H1 (cell line): Measurements from ENCODE around the gene TIMP4. TPM values are rescaled to one million over a fixed set of nuclear protein-coding genes. Genes with fewer than 3 reads are reported as not detected.

ENCODE experiments used
- CHD2 ChIP-seq: IDR thresholded peaks from 2 replicates; pipeline ENCODE4 v1.6.1; 2012; ENCODE audit warnings: low read length, improper control_type of control experiment
- HDAC2 ChIP-seq, 2 experiments: fragments of 300-600 bp in 1 of 2; sonication (generic) in 1 of 2; IDR thresholded peaks; 2 replicates each; pipeline ENCODE4 v1.6.1; 2011 to 2012; ENCODE audit warnings: low read depth in 2 of 2, low read length in 2 of 2, mild to moderate bottlenecking in 2 of 2, moderate library complexity in 2 of 2, borderline replicate concordance in 1 of 2, inconsistent platforms in 1 of 2
- KDM4A ChIP-seq: IDR thresholded peaks from one replicate; pipeline ENCODE4 v1.7.1; 2012; ENCODE audit warnings: low read depth, mild to moderate bottlenecking, moderate library complexity, low read length, inconsistent platforms; ENCODE audit not compliant: severe bottlenecking
- POLR2A ChIP-seq, 2 experiments: IDR thresholded peaks; 1 replicate in 1 of 2; 2 replicates in 1 of 2; pipeline ENCODE4 v1.6.1; 2011; ENCODE audit warnings: low read depth in 2 of 2, low read length in 2 of 2, mild to moderate bottlenecking in 2 of 2; ENCODE audit errors: control extremely low read depth in 1 of 2
- SIX5 ChIP-seq: IDR thresholded peaks from 2 replicates; pipeline ENCODE4 v1.6.1; 2011; ENCODE audit warnings: mild to moderate bottlenecking, low read depth, low read length
- USF2 ChIP-seq: IDR thresholded peaks from 2 replicates; pipeline ENCODE4 v1.6.1; 2011; ENCODE audit warnings: low read length, improper control_type of control experiment
- ZNF274 ChIP-seq: IDR thresholded peaks from 2 replicates; pipeline ENCODE4 v1.7.0; 2012; ENCODE audit warnings: low read length, borderline replicate concordance; ENCODE audit errors: extremely low read depth
- polyA plus RNA-seq, 7 experiments: library from polyadenylated mRNA; depleted of rRNA in 3 of 7; stranded (reverse) in 5 of 7; unstranded in 2 of 7; fragments of >200 nt in 5 of 7; fragments of 200-250 nt in 2 of 7; gene quantifications; 1 replicate in 5 of 7; 2 replicates in 1 of 7; 4 replicates in 1 of 7; pipeline versions ENCODE4 v1.2.1 to v1.2.3, GENCODE V29; 2011 to 2013; ENCODE audit warnings: missing spikeins in 2 of 7, mixed read lengths in 2 of 7
- total RNA-seq: library from RNA; stranded (reverse); fragmentation: NEBNext Ultra II Directional; extraction: Animal tissue kit (Norgen Biotek cat#: 25700); gene quantifications from 2 replicates; pipeline ENCODE4 v1.2.1, GENCODE V29; 2021
- TF ChIP-seq, protein P1 (sequence below): fragments of 300-600 bp; sonication (generic); IDR thresholded peaks from 2 replicates; pipeline ENCODE4 v1.7.1; 2012; ENCODE audit warnings: low read length, moderate library complexity, mild to moderate bottlenecking, inconsistent platforms; ENCODE audit not compliant: insufficient replicate concordance

The TIMP4 gene
- total and polyA plus RNA-seq, 2 of the 8 experiments (the other 6 are each of a cell fraction or from before 2014, with no cell fraction given) = 5.1 to 8.7 TPM

GRCh38 chr3:12201813-12202212, 43.1 kb upstream of the TIMP4 start (continued):
- TF ChIP-seq, protein P1, sequence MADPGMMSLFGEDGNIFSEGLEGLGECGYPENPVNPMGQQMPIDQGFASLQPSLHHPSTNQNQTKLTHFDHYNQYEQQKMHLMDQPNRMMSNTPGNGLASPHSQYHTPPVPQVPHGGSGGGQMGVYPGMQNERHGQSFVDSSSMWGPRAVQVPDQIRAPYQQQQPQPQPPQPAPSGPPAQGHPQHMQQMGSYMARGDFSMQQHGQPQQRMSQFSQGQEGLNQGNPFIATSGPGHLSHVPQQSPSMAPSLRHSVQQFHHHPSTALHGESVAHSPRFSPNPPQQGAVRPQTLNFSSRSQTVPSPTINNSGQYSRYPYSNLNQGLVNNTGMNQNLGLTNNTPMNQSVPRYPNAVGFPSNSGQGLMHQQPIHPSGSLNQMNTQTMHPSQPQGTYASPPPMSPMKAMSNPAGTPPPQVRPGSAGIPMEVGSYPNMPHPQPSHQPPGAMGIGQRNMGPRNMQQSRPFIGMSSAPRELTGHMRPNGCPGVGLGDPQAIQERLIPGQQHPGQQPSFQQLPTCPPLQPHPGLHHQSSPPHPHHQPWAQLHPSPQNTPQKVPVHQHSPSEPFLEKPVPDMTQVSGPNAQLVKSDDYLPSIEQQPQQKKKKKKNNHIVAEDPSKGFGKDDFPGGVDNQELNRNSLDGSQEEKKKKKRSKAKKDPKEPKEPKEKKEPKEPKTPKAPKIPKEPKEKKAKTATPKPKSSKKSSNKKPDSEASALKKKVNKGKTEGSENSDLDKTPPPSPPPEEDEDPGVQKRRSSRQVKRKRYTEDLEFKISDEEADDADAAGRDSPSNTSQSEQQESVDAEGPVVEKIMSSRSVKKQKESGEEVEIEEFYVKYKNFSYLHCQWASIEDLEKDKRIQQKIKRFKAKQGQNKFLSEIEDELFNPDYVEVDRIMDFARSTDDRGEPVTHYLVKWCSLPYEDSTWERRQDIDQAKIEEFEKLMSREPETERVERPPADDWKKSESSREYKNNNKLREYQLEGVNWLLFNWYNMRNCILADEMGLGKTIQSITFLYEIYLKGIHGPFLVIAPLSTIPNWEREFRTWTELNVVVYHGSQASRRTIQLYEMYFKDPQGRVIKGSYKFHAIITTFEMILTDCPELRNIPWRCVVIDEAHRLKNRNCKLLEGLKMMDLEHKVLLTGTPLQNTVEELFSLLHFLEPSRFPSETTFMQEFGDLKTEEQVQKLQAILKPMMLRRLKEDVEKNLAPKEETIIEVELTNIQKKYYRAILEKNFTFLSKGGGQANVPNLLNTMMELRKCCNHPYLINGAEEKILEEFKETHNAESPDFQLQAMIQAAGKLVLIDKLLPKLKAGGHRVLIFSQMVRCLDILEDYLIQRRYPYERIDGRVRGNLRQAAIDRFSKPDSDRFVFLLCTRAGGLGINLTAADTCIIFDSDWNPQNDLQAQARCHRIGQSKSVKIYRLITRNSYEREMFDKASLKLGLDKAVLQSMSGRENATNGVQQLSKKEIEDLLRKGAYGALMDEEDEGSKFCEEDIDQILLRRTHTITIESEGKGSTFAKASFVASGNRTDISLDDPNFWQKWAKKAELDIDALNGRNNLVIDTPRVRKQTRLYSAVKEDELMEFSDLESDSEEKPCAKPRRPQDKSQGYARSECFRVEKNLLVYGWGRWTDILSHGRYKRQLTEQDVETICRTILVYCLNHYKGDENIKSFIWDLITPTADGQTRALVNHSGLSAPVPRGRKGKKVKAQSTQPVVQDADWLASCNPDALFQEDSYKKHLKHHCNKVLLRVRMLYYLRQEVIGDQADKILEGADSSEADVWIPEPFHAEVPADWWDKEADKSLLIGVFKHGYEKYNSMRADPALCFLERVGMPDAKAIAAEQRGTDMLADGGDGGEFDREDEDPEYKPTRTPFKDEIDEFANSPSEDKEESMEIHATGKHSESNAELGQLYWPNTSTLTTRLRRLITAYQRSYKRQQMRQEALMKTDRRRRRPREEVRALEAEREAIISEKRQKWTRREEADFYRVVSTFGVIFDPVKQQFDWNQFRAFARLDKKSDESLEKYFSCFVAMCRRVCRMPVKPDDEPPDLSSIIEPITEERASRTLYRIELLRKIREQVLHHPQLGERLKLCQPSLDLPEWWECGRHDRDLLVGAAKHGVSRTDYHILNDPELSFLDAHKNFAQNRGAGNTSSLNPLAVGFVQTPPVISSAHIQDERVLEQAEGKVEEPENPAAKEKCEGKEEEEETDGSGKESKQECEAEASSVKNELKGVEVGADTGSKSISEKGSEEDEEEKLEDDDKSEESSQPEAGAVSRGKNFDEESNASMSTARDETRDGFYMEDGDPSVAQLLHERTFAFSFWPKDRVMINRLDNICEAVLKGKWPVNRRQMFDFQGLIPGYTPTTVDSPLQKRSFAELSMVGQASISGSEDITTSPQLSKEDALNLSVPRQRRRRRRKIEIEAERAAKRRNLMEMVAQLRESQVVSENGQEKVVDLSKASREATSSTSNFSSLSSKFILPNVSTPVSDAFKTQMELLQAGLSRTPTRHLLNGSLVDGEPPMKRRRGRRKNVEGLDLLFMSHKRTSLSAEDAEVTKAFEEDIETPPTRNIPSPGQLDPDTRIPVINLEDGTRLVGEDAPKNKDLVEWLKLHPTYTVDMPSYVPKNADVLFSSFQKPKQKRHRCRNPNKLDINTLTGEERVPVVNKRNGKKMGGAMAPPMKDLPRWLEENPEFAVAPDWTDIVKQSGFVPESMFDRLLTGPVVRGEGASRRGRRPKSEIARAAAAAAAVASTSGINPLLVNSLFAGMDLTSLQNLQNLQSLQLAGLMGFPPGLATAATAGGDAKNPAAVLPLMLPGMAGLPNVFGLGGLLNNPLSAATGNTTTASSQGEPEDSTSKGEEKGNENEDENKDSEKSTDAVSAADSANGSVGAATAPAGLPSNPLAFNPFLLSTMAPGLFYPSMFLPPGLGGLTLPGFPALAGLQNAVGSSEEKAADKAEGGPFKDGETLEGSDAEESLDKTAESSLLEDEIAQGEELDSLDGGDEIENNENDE = no peak
- TF ChIP-seq ZNF274 = no peak
- no peak for TF ChIP-seq POLR2A (IDR thresholded peaks at IDR 0.05; ENCODE audit: control extremely low read depth in 1 of 2, low read depth in 2 of 2, low read length in 2 of 2)
- TF ChIP-seq SIX5 = no peak
- TF ChIP-seq HDAC2 (IDR thresholded peaks at IDR 0.05; ENCODE audit: borderline replicate concordance in 1 of 2, low read depth in 2 of 2, low read length in 2 of 2) = no peak
- TF ChIP-seq KDM4A = no peak
- TF ChIP-seq CHD2 = no peak
- TF ChIP-seq USF2 = no peak
